ENCODE results near the gene MMAB. TPM values are rescaled to one million over a fixed set of nuclear protein-coding genes. Genes with fewer than 3 reads are reported as not detected.

Gene MMAB
- total and polyA plus RNA-seq, 2 experiments from 2014 or later = 89.4 to 174 TPM

- peaks cover 53% of the 10 kb centered on the region for H3K36me3 ChIP-seq
- TF ChIP-seq, protein P1, sequence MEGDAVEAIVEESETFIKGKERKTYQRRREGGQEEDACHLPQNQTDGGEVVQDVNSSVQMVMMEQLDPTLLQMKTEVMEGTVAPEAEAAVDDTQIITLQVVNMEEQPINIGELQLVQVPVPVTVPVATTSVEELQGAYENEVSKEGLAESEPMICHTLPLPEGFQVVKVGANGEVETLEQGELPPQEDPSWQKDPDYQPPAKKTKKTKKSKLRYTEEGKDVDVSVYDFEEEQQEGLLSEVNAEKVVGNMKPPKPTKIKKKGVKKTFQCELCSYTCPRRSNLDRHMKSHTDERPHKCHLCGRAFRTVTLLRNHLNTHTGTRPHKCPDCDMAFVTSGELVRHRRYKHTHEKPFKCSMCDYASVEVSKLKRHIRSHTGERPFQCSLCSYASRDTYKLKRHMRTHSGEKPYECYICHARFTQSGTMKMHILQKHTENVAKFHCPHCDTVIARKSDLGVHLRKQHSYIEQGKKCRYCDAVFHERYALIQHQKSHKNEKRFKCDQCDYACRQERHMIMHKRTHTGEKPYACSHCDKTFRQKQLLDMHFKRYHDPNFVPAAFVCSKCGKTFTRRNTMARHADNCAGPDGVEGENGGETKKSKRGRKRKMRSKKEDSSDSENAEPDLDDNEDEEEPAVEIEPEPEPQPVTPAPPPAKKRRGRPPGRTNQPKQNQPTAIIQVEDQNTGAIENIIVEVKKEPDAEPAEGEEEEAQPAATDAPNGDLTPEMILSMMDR (IDR thresholded peaks at IDR 0.05; ENCODE audit: low read depth, low read length) = no peak
- H3K27me3 ChIP-seq = no peaks in the 10 kb centered on the region
- H3K4me1 ChIP-seq (ENCODE audit: low read depth) = peaks cover 6% of the 10 kb centered on the region
- no peak for DNase-seq (ENCODE audit: low read depth in 1 of 2, low spot score in 1 of 2)
- H3K27ac ChIP-seq = no peak overlapping the region
- H3K9me3 ChIP-seq (ENCODE audit: low read depth) = no peaks in the 10 kb centered on the region
- H3K4me3 ChIP-seq = no peak overlapping the region
These were observed 5.1 kb upstream of the MMAB start for GRCh38 chr12:109578330-109578927.

- no peaks in the 10 kb centered on the region for H3K27me3 ChIP-seq
- no peak overlapping the region for H3K27ac ChIP-seq
- H3K4me1 ChIP-seq (ENCODE audit: low read depth) = peaks cover 11% of the 10 kb centered on the region
- DNase-seq (ENCODE audit: low read depth in 1 of 2, low spot score in 1 of 2) = no peak
- H3K9me3 ChIP-seq (ENCODE audit: low read depth) = no peaks in the 10 kb centered on the region
- TF ChIP-seq, protein P1 (IDR thresholded peaks at IDR 0.05; ENCODE audit: low read depth, low read length) = no peak
- H3K36me3 ChIP-seq = peaks cover 53% of the 10 kb centered on the region
- H3K4me3 ChIP-seq = no peak overlapping the region
These were observed 4.0 kb upstream of the MMAB start for GRCh38 chr12:109577311-109577710.

- DNase-seq (ENCODE audit: low read depth in 1 of 2, low spot score in 1 of 2) = no peak
- H3K4me1 ChIP-seq (ENCODE audit: low read depth) = peaks cover 11% of the 10 kb centered on the region
- H3K4me3 ChIP-seq = no peak overlapping the region
- H3K27me3 ChIP-seq = no peaks in the 10 kb centered on the region
- TF ChIP-seq, protein P1 (IDR thresholded peaks at IDR 0.05; ENCODE audit: low read depth, low read length) = no peak
- no peaks in the 10 kb centered on the region for H3K9me3 ChIP-seq (ENCODE audit: low read depth)
- no peak overlapping the region for H3K27ac ChIP-seq
- peaks cover 42% of the 10 kb centered on the region for H3K36me3 ChIP-seq
These were observed 2.4 kb upstream of the MMAB start for GRCh38 chr12:109575683-109576082.

DNA sequence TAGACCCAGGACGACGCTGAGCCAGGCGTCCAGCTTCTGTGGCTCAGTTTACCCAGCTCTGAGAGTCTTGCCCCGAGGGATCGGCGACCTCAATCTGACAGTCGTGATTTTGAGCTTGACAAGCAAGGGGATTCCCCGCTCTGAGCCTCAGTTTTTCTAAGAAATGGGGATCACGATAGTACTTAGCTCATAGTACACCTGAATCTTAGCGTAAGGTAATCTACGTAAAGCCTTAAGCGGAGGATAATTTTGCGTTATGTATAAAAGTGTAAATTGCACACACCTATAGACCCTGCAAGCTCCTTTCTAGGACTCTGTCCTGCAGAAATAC, 575 bp upstream of the MMAB start:
- peak overlapping the region; percentile 85 for H3K4me3 ChIP-seq
- peaks cover 36% of the 10 kb centered on the region for H3K36me3 ChIP-seq
- peak overlapping the region; percentile 18 for H3K27ac ChIP-seq
- no peaks in the 10 kb centered on the region for H3K9me3 ChIP-seq (ENCODE audit: low read depth)
- no peaks in the 10 kb centered on the region for H3K27me3 ChIP-seq
- TF ChIP-seq, protein P1 (IDR thresholded peaks at IDR 0.05; ENCODE audit: low read depth, low read length) = no peak
- DNase-seq (ENCODE audit: low read depth in 1 of 2, low spot score in 1 of 2) = no peak
- H3K4me1 ChIP-seq (ENCODE audit: low read depth) = peaks cover 11% of the 10 kb centered on the region

DNA sequence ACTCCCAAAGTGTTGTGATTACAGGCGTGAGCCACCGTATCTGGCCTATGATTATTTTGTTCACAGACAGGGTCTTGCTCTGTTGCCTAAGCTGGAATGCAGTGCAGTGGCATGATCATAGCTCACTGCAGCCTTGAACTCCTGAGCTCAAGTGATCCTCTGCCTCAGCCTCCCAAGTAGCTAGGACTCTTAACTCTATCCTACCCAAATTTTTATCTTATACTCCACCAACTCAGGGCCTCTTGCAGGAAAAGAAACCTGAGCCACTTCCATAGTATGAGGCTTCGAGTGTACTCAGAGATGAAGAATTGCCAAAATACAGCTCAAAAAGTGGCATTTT, 828 bp downstream of the MMAB start:
- Histone ChIP-seq H3K27ac (peak overlapping the region; percentile 80), H3K9me3 (ENCODE audit: low read depth) (no peaks in the 10 kb centered on the region), H3K36me3 (peaks cover 28% of the 10 kb centered on the region), H3K27me3 (no peaks in the 10 kb centered on the region), H3K4me1 (ENCODE audit: low read depth) (peaks cover 11% of the 10 kb centered on the region), H3K4me3 (peak overlapping the region; percentile 38)
- TF ChIP-seq, protein P1 (IDR thresholded peaks at IDR 0.05; ENCODE audit: low read depth, low read length) = no peak
- no peak for DNase-seq (ENCODE audit: low read depth in 1 of 2, low spot score in 1 of 2)
